C4-2B (cell line): ENCODE data around the gene PALLD.
A peak's percentile ranks its signal among the peaks of the same experiment; 100 is the strongest.
"Not testable (repeated sequence)": the region's sequence is repeated elsewhere in the genome, so short reads cannot be mapped to it uniquely, and the experiment has no call there.

Experiments used
- H3K27ac ChIP-seq: fragments of 450-650 bp; 2 replicates; pipeline ENCODE4 v1.5.1; 2017
- CTCF ChIP-seq: fragments of 450-650 bp; conservative IDR thresholded peaks from 2 replicates; pipeline ENCODE4 v1.5.1; 2017; ENCODE audit warnings: mild to moderate bottlenecking
- ZFX ChIP-seq: fragments of 450-650 bp; IDR thresholded peaks from 2 replicates; pipeline ENCODE4 v1.6.1; 2017

PALLD gene

DNA sequence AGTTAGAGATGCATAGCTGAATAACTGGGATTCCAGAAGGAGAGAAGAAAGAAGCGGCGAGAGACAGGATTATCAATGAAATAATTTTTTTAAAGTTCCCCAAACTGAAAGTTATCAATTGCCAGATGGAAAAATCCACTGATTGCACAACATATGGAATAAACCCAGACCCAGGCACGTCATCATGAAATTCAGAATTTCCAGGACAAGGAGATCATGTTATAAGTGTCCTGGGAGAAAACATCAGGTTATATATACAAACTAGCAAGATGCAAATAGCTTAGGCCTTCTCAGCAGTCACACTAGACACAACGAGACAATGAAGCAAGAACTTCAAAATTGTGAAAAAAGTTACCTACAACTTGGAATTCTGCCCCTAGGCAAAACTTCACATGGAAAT, 200.0 kb downstream of the PALLD start:
- TF ChIP-seq ZFX (no peak), CTCF (no peak)
- no peak overlapping the region for H3K27ac ChIP-seq

- H3K27ac ChIP-seq = peak overlapping the region; percentile 54
- TF ChIP-seq CTCF (no peak), ZFX (no peak)
Measured at GRCh38 chr4:168699224-168699878, 202.5 kb downstream of the PALLD start.

DNA sequence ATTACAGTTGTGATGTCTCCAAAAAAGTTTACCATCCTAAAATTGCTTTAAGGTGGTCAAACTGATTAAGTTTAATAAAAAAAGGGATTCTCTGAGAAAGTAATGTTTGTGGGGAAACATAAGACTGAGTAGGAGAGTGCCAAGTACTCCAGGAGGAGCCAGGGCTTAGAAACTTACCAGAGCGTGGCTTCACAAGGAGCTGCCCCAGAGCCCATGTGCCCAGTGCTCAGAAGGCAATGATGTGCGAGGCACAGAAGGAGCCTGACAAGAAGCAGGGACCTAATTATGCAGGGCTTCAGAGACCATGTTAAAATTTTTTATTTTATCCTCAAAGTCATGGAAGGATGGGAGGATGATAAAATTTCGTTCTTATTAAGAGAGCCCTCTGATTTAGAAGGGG, 204.2 kb downstream of the PALLD start:
- TF ChIP-seq ZFX (no peak), CTCF (no peak)
- H3K27ac ChIP-seq = no peak overlapping the region

GRCh38 chr4:168702581-168703087, 205.8 kb downstream of the PALLD start:
- H3K27ac ChIP-seq = not testable (repeated sequence)

DNA sequence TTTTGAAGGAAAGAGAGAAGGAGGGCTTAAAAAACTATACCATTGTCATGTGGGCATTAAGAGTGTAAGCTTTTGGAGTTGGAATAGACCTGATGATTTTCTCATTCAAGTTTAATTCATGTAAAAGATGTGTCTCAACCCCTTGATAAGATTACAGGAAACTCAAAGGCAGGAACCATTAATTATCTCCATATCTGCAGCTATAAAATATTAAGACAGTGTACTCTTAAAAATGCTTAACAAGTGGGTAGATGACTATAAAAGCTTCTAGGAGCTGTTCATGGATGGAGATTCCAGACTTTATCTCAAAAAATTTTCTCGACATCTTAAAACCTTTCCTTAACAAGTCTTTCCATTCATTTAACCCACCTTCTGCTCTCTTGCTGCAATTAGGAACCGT, 208.3 kb downstream of the PALLD start:
- H3K27ac ChIP-seq = no peak overlapping the region
- TF ChIP-seq ZFX (no peak), CTCF (no peak)

- no peak for TF ChIP-seq CTCF
- TF ChIP-seq ZFX = no peak
- H3K27ac ChIP-seq = no peak overlapping the region
Measured at GRCh38 chr4:168707205-168707604, 210.4 kb downstream of the PALLD start.

GRCh38 chr4:168708108-168708507, 211.3 kb downstream of the PALLD start:
- H3K27ac ChIP-seq = no peak overlapping the region
- TF ChIP-seq ZFX (no peak), CTCF (no peak)

DNA sequence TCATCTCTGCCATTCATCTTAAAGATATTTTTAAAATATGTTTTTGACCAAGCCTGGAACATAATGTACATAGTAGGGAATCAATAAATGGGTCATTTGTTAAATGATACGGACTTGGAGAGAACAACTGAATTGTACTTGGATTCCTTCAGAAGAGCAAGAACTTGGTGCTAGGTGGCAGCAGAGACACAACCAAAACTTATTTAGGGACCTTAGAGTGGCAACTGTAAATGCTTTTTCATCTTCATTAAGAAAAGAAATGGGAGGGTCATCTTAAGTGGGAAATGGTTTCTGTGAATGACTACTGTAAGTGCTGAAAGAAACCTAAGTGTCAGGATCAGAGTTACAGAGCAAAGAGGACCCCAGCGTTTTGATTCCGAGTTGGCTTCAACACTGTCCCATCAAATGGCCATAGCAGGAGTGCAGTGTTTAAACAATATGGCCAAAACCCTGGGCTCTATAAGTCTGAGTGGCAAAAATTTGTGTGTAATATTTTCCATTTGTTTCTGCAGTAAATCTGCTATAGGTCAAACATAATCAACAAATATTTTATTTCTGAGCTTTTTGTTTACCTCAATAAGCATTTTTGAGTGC, 213.6 kb downstream of the PALLD start:
- TF ChIP-seq CTCF (peak; percentile 74), ZFX (no peak)
- no peak overlapping the region for H3K27ac ChIP-seq
